Measurements from ENCODE around the gene ASPM.
"Not testable (repeated sequence)": the region's sequence is repeated elsewhere in the genome, so short reads cannot be mapped to it uniquely, and the experiment has no call there.

The ASPM gene

GRCh38 chr1:197101978-197102377 is 44.5 kb downstream of the ASPM start:
- H3K27ac ChIP-seq = no peak overlapping the region
- no peaks in the 10 kb centered on the region for H3K9me3 ChIP-seq
- H3K36me3 ChIP-seq = no peaks in the 10 kb centered on the region
- no peak for TF ChIP-seq CTCF (IDR thresholded peaks at IDR 0.05)
- H3K4me1 ChIP-seq = no peaks in the 10 kb centered on the region
- DNase-seq = no peak
- intact Hi-C loops (cut with DNase I; ENCODE audit: low total_unique reads) = no loop called here
- H3K27me3 ChIP-seq = no peaks in the 10 kb centered on the region
- no peak overlapping the region for H3K4me3 ChIP-seq

- no peak for DNase-seq
- H3K27me3 ChIP-seq = no peaks in the 10 kb centered on the region
- TF ChIP-seq CTCF (IDR thresholded peaks at IDR 0.05) = no peak
- no peaks in the 10 kb centered on the region for H3K36me3 ChIP-seq
- H3K4me3 ChIP-seq = no peak overlapping the region
- intact Hi-C loops (cut with DNase I; ENCODE audit: low total_unique reads) = no loop called here
- no peaks in the 10 kb centered on the region for H3K9me3 ChIP-seq
- no peaks in the 10 kb centered on the region for H3K4me1 ChIP-seq
- H3K27ac ChIP-seq = no peak overlapping the region
These were observed 45.8 kb downstream of the ASPM start for GRCh38 chr1:197100677-197101076.

GRCh38 chr1:197099444-197099843 is 47.0 kb downstream of the ASPM start:
- DNase-seq = no peak
- TF ChIP-seq CTCF (IDR thresholded peaks at IDR 0.05) = no peak
- Histone ChIP-seq H3K27me3 (no peaks in the 10 kb centered on the region), H3K9me3 (no peaks in the 10 kb centered on the region), H3K4me1 (no peaks in the 10 kb centered on the region), H3K27ac (no peak overlapping the region), H3K4me3 (no peak overlapping the region), H3K36me3 (no peaks in the 10 kb centered on the region)
- intact Hi-C loops (cut with DNase I; ENCODE audit: low total_unique reads) = no loop called here

- H3K4me1 ChIP-seq; DNase-seq; H3K27me3 ChIP-seq; H3K36me3 ChIP-seq; H3K27ac ChIP-seq; H3K9me3 ChIP-seq; H3K4me3 ChIP-seq; intact Hi-C loops (cut with DNase I; ENCODE audit: low total_unique reads): not testable (repeated sequence)
These were observed 49.5 kb downstream of the ASPM start for GRCh38 chr1:197096971-197097370.

- Histone ChIP-seq H3K4me3 (no peak overlapping the region), H3K27me3 (no peaks in the 10 kb centered on the region)
- TF ChIP-seq CTCF (IDR thresholded peaks at IDR 0.05) = no peak
These were observed 50.3 kb downstream of the ASPM start for GRCh38 chr1:197096137-197096536.

GRCh38 chr1:197093226-197093885 is 53.1 kb downstream of the ASPM start:
- intact Hi-C loops (cut with DNase I; ENCODE audit: low total_unique reads) = no loop called here
- no peaks in the 10 kb centered on the region for H3K9me3 ChIP-seq
- TF ChIP-seq CTCF (IDR thresholded peaks at IDR 0.05) = no peak
- DNase-seq = no peak
- no peaks in the 10 kb centered on the region for H3K4me1 ChIP-seq
- no peaks in the 10 kb centered on the region for H3K36me3 ChIP-seq
- H3K27me3 ChIP-seq = no peaks in the 10 kb centered on the region
- no peak overlapping the region for H3K27ac ChIP-seq
- no peak overlapping the region for H3K4me3 ChIP-seq

More at GRCh38 chr1:197096137-197096536, 50.3 kb downstream of the ASPM start:
- H3K4me1 ChIP-seq = no peaks in the 10 kb centered on the region
- H3K27ac ChIP-seq = no peak overlapping the region
- H3K9me3 ChIP-seq = no peaks in the 10 kb centered on the region
- no peak for DNase-seq
- intact Hi-C loops (cut with DNase I; ENCODE audit: low total_unique reads) = no loop called here
- no peaks in the 10 kb centered on the region for H3K36me3 ChIP-seq

Data from tibial artery (tissue), 4 donors.